C4-2B (cell line): ENCODE data around the gene FGF18.
A peak's percentile ranks its signal among the peaks of the same experiment; 100 is the strongest.

ENCODE experiments used
- H3K27ac ChIP-seq: fragments of 450-650 bp; 2 replicates; pipeline ENCODE4 v1.5.1; 2017
- CTCF ChIP-seq: fragments of 450-650 bp; conservative IDR thresholded peaks from 2 replicates; pipeline ENCODE4 v1.5.1; 2017; ENCODE audit warnings: mild to moderate bottlenecking
- ZFX ChIP-seq: fragments of 450-650 bp; IDR thresholded peaks from 2 replicates; pipeline ENCODE4 v1.6.1; 2017

Gene FGF18

GRCh38 chr5:171482434-171482730 lies 62.9 kb downstream of the FGF18 start:
- TF ChIP-seq ZFX, result no peak
- TF ChIP-seq CTCF, result no peak
- no peak overlapping the region for H3K27ac ChIP-seq

GRCh38 chr5:171483551-171484135 lies 64.2 kb downstream of the FGF18 start:
- H3K27ac ChIP-seq, result no peak overlapping the region
- TF ChIP-seq ZFX, result no peak
- TF ChIP-seq CTCF, result no peak

GRCh38 chr5:171484460-171484899 lies 65.0 kb downstream of the FGF18 start:
- H3K27ac ChIP-seq, result no peak overlapping the region
- peak; percentile 95 for TF ChIP-seq CTCF
- no peak for TF ChIP-seq ZFX

GRCh38 chr5:171485668-171486067 lies 66.2 kb downstream of the FGF18 start:
- TF ChIP-seq ZFX (no peak), CTCF (no peak)
- H3K27ac ChIP-seq, result no peak overlapping the region

- TF ChIP-seq ZFX, result no peak
- no peak for TF ChIP-seq CTCF
- H3K27ac ChIP-seq, result no peak overlapping the region
These were observed 67.2 kb downstream of the FGF18 start for GRCh38 chr5:171486613-171487012.

- H3K27ac ChIP-seq, result no peak overlapping the region
- TF ChIP-seq ZFX (no peak), CTCF (no peak)
These were observed 69.4 kb downstream of the FGF18 start for GRCh38 chr5:171488876-171489275.

- TF ChIP-seq ZFX, result no peak
- no peak for TF ChIP-seq CTCF
- no peak overlapping the region for H3K27ac ChIP-seq
These were observed 73.3 kb downstream of the FGF18 start for GRCh38 chr5:171492781-171493180.
